Forelimb muscle (tissue), 1 donor: ENCODE results near the gene C19orf81. TPM values are rescaled to one million over a fixed set of nuclear protein-coding genes. Genes with fewer than 3 reads are reported as not detected.

Experiments
- DNase-seq: peaks from one replicate; pipeline ENCODE4 v3.0.0-alpha.2; 2013; ENCODE audit warnings: low read depth
- polyA plus RNA-seq: library from polyadenylated mRNA; unstranded; fragments of 120-200 nt; gene quantifications from one replicate; pipeline ENCODE4 v1.2.1, GENCODE V29; 2013; ENCODE audit not compliant: insufficient read length

The C19orf81 gene
- polyA plus RNA-seq, 1 donor = 3.8 TPM

GRCh38 chr19:50679177-50680125, 30.2 kb downstream of the C19orf81 start:
- DNase-seq = peak; percentile 25

- no peak for DNase-seq
Observed at GRCh38 chr19:50686310-50687032, 37.2 kb downstream of the C19orf81 start.

- no peak for DNase-seq
Observed at GRCh38 chr19:50688766-50689165, 39.5 kb downstream of the C19orf81 start.

GRCh38 chr19:50690439-50690838, 41.2 kb downstream of the C19orf81 start:
- no peak for DNase-seq

GRCh38 chr19:50693064-50693975, 44.1 kb downstream of the C19orf81 start:
- no peak for DNase-seq

GRCh38 chr19:50694815-50695145, 45.5 kb downstream of the C19orf81 start:
- no peak for DNase-seq

- no peak for DNase-seq
Observed at GRCh38 chr19:50695251-50696093, 46.2 kb downstream of the C19orf81 start.

- no peak for DNase-seq
Observed at GRCh38 chr19:50696094-50696483, 46.8 kb downstream of the C19orf81 start.

GRCh38 chr19:50697414-50698124, 48.3 kb downstream of the C19orf81 start:
- DNase-seq = no peak

- DNase-seq = no peak
Observed at GRCh38 chr19:50701367-50701985, 52.2 kb downstream of the C19orf81 start.

- no peak for DNase-seq
Observed at GRCh38 chr19:50702158-50702870, 53.1 kb downstream of the C19orf81 start.

GRCh38 chr19:50702871-50703829, 53.9 kb downstream of the C19orf81 start:
- no peak for DNase-seq

GRCh38 chr19:50703915-50704796, 54.9 kb downstream of the C19orf81 start:
- no peak for DNase-seq

GRCh38 chr19:50705422-50706019, 56.3 kb downstream of the C19orf81 start:
- no peak for DNase-seq

GRCh38 chr19:50706387-50706786, 57.1 kb downstream of the C19orf81 start:
- no peak for DNase-seq

- no peak for DNase-seq
Observed at GRCh38 chr19:50708179-50708879, 59.1 kb downstream of the C19orf81 start.
